HFFc6 (cell line): ENCODE data around the gene AIMP2. TPM values are rescaled to one million over a fixed set of nuclear protein-coding genes. Genes with fewer than 3 reads are reported as not detected.
"Not testable (repeated sequence)": the region's sequence is repeated elsewhere in the genome, so short reads cannot be mapped to it uniquely, and the experiment has no call there.

Source experiments
- DNase-seq: peaks from one replicate; pipeline ENCODE4 v3.0.0-alpha.2; 2018
- H3K27ac Mint-ChIP-seq: 2 replicates; pipeline ENCODE4 v1.8.0; 2020; ENCODE audit warnings: mild to moderate bottlenecking, mixed read lengths
- H3K27me3 Mint-ChIP-seq: 2 replicates; pipeline ENCODE4 v1.8.0; 2021; ENCODE audit warnings: mild to moderate bottlenecking, moderate library complexity, mixed read lengths; ENCODE audit not compliant: insufficient read depth
- H3K36me3 Mint-ChIP-seq: 2 replicates; pipeline ENCODE4 v1.8.0; 2021; ENCODE audit warnings: low read depth, mixed read lengths
- H3K4me1 Mint-ChIP-seq: 2 replicates; pipeline ENCODE4 v1.8.0; 2020; ENCODE audit warnings: low read depth, mixed read lengths
- H3K4me3 Mint-ChIP-seq: 2 replicates; pipeline ENCODE4 v1.8.0; 2020; ENCODE audit warnings: mild to moderate bottlenecking, moderate library complexity, mixed read lengths
- H3K9me3 Mint-ChIP-seq: 2 replicates; pipeline ENCODE4 v1.8.0; 2020; ENCODE audit warnings: mild to moderate bottlenecking, mixed read lengths
- CTCF ChIP-seq: fragments of 200-600 bp; sonication (generic); IDR thresholded peaks from 2 replicates; pipeline ENCODE4 v1.5.0; 2021; ENCODE audit warnings: antibody characterized with exemption, mild to moderate bottlenecking
- total RNA-seq, 6 experiments: library from RNA; stranded (reverse); fragmentation: NEBNext Ultra II Directional; extraction: Animal tissue kit (Norgen Biotek cat#: 25700); gene quantifications; 2 replicates in 1 of 6; 3 replicates in 5 of 6; pipeline ENCODE4 v1.2.3, GENCODE V29; 2021

Gene AIMP2
- total RNA-seq, 6 experiments from 2014 or later = 36.2 to 47.2 (median 42.9) TPM

- no peak for DNase-seq
- peak overlapping the region; percentile 80 for H3K4me3 Mint-ChIP-seq
- no peaks in the 10 kb centered on the region; the same call in 1 of the 2 replicates for H3K27me3 Mint-ChIP-seq
- peak overlapping the region; percentile 0; the same call in 1 of the 2 replicates for H3K27ac Mint-ChIP-seq
- no peaks in the 10 kb centered on the region; the same call in none of the 2 replicates for H3K36me3 Mint-ChIP-seq
- H3K9me3 Mint-ChIP-seq = no peaks in the 10 kb centered on the region
- TF ChIP-seq CTCF = no peak
- H3K4me1 Mint-ChIP-seq = peaks cover 33% of the 10 kb centered on the region
Measured at GRCh38 chr7:6007386-6007785, 1.7 kb upstream of the AIMP2 start.

DNA sequence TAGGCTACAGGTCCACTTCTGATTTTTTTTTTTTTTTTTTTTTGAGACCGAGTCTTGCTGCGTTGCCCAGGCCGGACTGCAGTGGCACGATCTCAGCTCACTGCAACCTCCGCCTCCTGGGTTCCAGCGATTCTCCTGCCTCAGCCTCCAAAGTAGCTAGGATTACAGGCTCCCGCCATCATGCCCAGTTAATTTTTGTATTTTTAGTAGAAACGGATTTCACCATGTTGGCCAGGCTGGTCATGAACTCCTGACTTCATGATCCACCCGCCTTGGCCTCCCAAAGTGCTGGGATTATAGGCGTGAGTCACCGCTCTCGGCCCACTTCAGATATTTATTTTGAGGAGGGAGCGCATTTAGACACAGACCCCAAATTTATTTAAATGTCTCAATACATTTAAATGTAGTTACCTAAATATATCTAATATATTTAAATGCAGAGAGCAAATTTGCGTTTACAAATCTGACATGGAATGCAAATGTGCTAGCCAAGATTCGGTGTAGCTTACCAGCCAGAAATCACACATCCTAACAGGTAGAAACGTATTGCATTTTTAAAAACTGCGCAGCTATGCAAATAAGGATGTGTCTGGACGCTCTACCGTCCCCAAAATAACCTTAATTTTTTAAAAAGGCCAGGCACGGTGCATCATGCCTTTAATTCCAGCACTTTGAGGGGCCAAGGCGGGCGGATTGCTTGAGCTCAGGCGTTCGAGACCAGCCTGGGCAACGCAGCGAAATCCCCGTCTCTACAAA is 1.1 kb upstream of the AIMP2 start:
- H3K9me3 Mint-ChIP-seq, H3K27me3 Mint-ChIP-seq, H3K36me3 Mint-ChIP-seq, DNase-seq: not testable (repeated sequence)
- Mint-ChIP-seq H3K27ac (peak overlapping the region; percentile 95; the same call in 1 of the 2 replicates), H3K4me3 (peak overlapping the region; percentile 80), H3K4me1 (peaks cover 39% of the 10 kb centered on the region)

DNA sequence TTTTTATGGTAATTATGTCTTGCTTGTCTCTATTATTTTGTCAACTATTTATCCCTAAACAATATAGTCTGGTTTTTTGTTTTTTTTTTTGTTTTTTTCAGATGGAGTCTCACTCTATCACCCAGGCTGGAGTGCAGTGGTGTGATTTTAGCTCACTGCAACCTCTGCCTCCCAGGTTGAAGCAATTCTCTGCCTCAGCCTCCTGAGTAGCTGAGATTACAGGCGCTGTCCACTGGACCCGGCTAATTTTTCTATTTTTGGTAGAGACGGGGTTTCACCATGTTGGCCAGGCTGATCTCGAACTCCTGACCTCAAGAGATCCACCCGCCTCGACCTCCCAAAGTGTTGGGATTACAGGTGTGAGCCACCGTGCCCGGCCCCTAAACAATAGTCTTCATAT is 1.3 kb downstream of the AIMP2 start:
- peaks cover 40% of the 10 kb centered on the region for H3K4me1 Mint-ChIP-seq
- H3K27me3 Mint-ChIP-seq, DNase-seq, H3K9me3 Mint-ChIP-seq: not testable (repeated sequence)
- peaks cover 11% of the 10 kb centered on the region for H3K36me3 Mint-ChIP-seq
- H3K4me3 Mint-ChIP-seq = peak overlapping the region; percentile 80
- H3K27ac Mint-ChIP-seq = peak overlapping the region; percentile 95

DNA sequence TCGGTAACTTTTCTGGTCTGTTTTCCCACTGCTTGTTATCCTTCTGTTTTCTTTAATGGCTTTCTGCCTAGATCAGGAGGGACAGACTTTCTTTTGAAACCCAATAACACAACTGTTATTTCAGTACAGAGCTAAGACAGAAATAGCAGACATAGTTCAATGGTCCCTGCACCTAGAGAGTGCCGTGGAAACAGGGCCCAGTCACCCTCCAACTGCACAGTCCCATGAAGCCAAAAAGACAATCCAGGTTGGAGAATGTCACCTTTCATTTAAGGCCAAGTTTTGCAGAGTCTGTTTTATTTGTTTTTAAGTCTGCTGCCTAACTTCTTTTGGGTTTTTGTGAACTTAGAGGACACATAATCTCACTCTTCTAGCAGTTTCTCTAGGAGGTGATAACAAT is 2.5 kb downstream of the AIMP2 start:
- Mint-ChIP-seq H3K4me1 (peaks cover 47% of the 10 kb centered on the region), H3K9me3 (no peaks in the 10 kb centered on the region), H3K27ac (peak overlapping the region; percentile 9; the same call in 1 of the 2 replicates), H3K27me3 (no peaks in the 10 kb centered on the region; the same call in 1 of the 2 replicates), H3K36me3 (peaks cover 11% of the 10 kb centered on the region), H3K4me3 (no peak overlapping the region)
- no peak for TF ChIP-seq CTCF
- DNase-seq = no peak

DNA sequence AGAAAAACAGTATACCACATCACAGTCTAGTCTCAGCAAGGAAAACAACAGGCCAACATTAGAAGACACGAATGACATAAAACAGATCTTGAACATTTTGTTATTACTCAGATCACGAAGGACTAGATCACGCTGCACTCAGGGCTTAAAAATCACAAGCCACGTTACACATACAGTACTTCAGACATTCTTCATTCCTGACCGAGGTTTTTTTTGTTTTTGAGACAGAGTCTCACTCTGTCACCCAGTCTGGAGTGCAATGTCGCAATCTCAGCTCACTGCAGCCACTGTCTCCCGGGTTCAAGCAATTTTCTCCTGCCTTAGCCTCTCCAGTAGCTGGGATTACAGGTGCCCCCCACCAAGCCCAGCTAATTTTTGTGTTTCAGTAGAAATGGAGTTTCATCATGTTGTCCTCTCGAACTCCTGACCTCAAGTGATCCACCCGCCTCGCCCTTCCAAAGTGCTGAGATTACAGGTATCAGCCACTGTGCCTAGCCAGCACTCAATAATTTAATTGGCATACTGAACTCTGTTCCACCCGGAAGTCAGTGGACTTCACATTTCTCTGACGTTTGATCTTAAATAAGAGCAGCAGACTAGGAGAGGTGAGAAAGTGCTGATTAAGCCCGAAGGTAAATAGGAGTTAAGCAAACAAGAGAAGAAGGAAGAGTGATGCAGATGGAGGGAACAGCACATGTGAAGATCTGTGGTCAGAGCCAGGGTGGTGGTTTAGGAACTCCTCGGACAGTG is 3.5 kb downstream of the AIMP2 start:
- TF ChIP-seq CTCF = no peak
- no peaks in the 10 kb centered on the region; the same call in 1 of the 2 replicates for H3K27me3 Mint-ChIP-seq
- peak overlapping the region; percentile 47 for H3K27ac Mint-ChIP-seq
- DNase-seq = peak; percentile 22
- no peaks in the 10 kb centered on the region for H3K9me3 Mint-ChIP-seq
- H3K4me1 Mint-ChIP-seq = peaks cover 43% of the 10 kb centered on the region
- H3K4me3 Mint-ChIP-seq = peak overlapping the region; percentile 13; the same call in 1 of the 2 replicates
- peaks cover 13% of the 10 kb centered on the region for H3K36me3 Mint-ChIP-seq

- peak overlapping the region; percentile 55 for H3K27ac Mint-ChIP-seq
- peaks cover 27% of the 10 kb centered on the region for H3K4me1 Mint-ChIP-seq
- no peaks in the 10 kb centered on the region for H3K9me3 Mint-ChIP-seq
- peaks cover 3% of the 10 kb centered on the region; the same call in 1 of the 2 replicates for H3K27me3 Mint-ChIP-seq
- TF ChIP-seq CTCF = no peak
- H3K36me3 Mint-ChIP-seq = peaks cover 38% of the 10 kb centered on the region
- DNase-seq = peak; percentile 52
- no peak overlapping the region for H3K4me3 Mint-ChIP-seq
Measured at GRCh38 chr7:6015917-6016652, 7.0 kb downstream of the AIMP2 start.
